ENCODE data around the gene IGFBP5.

GRCh38 chr2:216622526-216622925 lies 72.8 kb downstream of the IGFBP5 start:
- no peak for TF ChIP-seq POLR2A (IDR thresholded peaks at IDR 0.05)
- TF ChIP-seq, protein P1, sequence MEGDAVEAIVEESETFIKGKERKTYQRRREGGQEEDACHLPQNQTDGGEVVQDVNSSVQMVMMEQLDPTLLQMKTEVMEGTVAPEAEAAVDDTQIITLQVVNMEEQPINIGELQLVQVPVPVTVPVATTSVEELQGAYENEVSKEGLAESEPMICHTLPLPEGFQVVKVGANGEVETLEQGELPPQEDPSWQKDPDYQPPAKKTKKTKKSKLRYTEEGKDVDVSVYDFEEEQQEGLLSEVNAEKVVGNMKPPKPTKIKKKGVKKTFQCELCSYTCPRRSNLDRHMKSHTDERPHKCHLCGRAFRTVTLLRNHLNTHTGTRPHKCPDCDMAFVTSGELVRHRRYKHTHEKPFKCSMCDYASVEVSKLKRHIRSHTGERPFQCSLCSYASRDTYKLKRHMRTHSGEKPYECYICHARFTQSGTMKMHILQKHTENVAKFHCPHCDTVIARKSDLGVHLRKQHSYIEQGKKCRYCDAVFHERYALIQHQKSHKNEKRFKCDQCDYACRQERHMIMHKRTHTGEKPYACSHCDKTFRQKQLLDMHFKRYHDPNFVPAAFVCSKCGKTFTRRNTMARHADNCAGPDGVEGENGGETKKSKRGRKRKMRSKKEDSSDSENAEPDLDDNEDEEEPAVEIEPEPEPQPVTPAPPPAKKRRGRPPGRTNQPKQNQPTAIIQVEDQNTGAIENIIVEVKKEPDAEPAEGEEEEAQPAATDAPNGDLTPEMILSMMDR (IDR thresholded peaks at IDR 0.05), result no peak

Measured in stomach (tissue), 4 donors.